Endodermal cell (in vitro differentiated cells): ENCODE measurements around the gene SUPT4H1. TPM values are rescaled to one million over a fixed set of nuclear protein-coding genes. Genes with fewer than 3 reads are reported as not detected.
A peak's percentile ranks its signal among the peaks of the same experiment; 100 is the strongest.

Experiments used
- DNase-seq: peaks from one replicate; pipeline ENCODE4 v3.0.0-alpha.2; 2017
- H3K27ac ChIP-seq: 2 replicates; pipeline ENCODE4 v1.5.1; 2013; ENCODE audit warnings: mild to moderate bottlenecking, low read depth, low read length, moderate library complexity
- H3K27me3 ChIP-seq: 2 replicates; pipeline ENCODE4 v1.6.1; 2013; ENCODE audit warnings: mild to moderate bottlenecking, low read length, moderate library complexity; ENCODE audit not compliant: insufficient read depth, control insufficient read depth, poor library complexity, severe bottlenecking
- H3K36me3 ChIP-seq: 2 replicates; pipeline ENCODE4 v1.7.0; 2013; ENCODE audit warnings: mild to moderate bottlenecking, low read length, moderate library complexity; ENCODE audit not compliant: control insufficient read depth, insufficient read depth
- H3K4me1 ChIP-seq: one replicate; pipeline ENCODE4 v1.7.0; 2013; ENCODE audit warnings: low read length; ENCODE audit not compliant: control insufficient read depth, insufficient read depth
- H3K4me3 ChIP-seq: 2 replicates; pipeline ENCODE4 v1.5.1; 2013; ENCODE audit warnings: mild to moderate bottlenecking, low read length, moderate library complexity
- H3K9ac ChIP-seq: 2 replicates; pipeline ENCODE4 v1.6.1; 2013; ENCODE audit warnings: mild to moderate bottlenecking, low read length, moderate library complexity; ENCODE audit not compliant: poor library complexity, severe bottlenecking; ENCODE audit errors: extremely low read depth
- H3K9me3 ChIP-seq: 2 replicates; pipeline ENCODE4 v1.6.1; 2013; ENCODE audit warnings: mild to moderate bottlenecking, low read length, moderate library complexity; ENCODE audit not compliant: control insufficient read depth
- H3K27ac Mint-ChIP-seq: 2 replicates; pipeline ENCODE4 v1.8.0; 2020; ENCODE audit warnings: mixed read lengths
- H3K27me3 Mint-ChIP-seq: 2 replicates; pipeline ENCODE4 v1.8.0; 2021; ENCODE audit warnings: mild to moderate bottlenecking, mixed read lengths; ENCODE audit not compliant: insufficient read depth
- H3K36me3 Mint-ChIP-seq: 2 replicates; pipeline ENCODE4 v1.8.0; 2020; ENCODE audit warnings: low read depth, mixed read lengths
- H3K4me1 Mint-ChIP-seq: 2 replicates; pipeline ENCODE4 v1.8.0; 2020; ENCODE audit warnings: mixed read lengths
- H3K4me3 Mint-ChIP-seq: 2 replicates; pipeline ENCODE4 v1.8.0; 2020; ENCODE audit warnings: mild to moderate bottlenecking, moderate library complexity, mixed read lengths
- H3K9me3 Mint-ChIP-seq: 2 replicates; pipeline ENCODE4 v1.8.0; 2020; ENCODE audit warnings: mild to moderate bottlenecking, mixed read lengths
- WGBS, 2 experiments: methylation state at CpG; one replicate each; pipeline versions ENCODE4 v1.1.5 to v1.1.7; 2013; ENCODE audit warnings: missing lambda C conversion rate in 2 of 2, mixed read lengths in 1 of 2; ENCODE audit not compliant: insufficient coverage in 1 of 2, insufficient read length in 1 of 2; 5-methylcytosine and 5-hydroxymethylcytosine counted together
- total RNA-seq, 2 donors: library from RNA; stranded (reverse); fragmentation: NEBNext Ultra II Directional in 1 of 2; extraction: Animal tissue kit (Norgen Biotek cat#: 25700) in 1 of 2; gene quantifications; 2 replicates in 1 of 2; 3 replicates in 1 of 2; pipeline ENCODE4 v1.2.1, GENCODE V29; 2021
- TF ChIP-seq, protein P1 (sequence below): fragments of 200-600 bp; sonication (generic); conservative IDR thresholded peaks from 2 replicates; pipeline ENCODE4 v1.5.0; 2021; ENCODE audit warnings: antibody characterized with exemption, mild to moderate bottlenecking

The SUPT4H1 gene
- total RNA-seq, 2 donors from 2014 or later = 97.2 to 98.8 TPM

DNA sequence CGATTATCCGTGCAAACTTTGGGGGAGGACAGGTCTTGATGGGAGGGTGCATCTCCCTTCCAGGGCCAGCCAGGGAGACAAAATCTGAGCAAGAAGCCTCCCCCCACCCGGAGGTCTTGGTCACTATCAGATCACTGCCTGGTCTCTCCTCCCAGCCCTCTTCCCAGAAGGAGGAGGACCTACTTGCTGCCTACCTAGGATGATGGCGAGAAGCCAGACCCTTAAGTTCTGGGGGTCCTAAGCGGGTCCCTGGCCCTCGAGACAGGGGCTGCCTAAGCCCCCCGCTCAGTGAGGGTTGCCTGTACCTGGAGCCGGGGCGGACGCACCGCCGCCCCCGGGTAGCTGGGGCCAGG is 28.0 kb downstream of the SUPT4H1 start:
- TF ChIP-seq, protein P1, sequence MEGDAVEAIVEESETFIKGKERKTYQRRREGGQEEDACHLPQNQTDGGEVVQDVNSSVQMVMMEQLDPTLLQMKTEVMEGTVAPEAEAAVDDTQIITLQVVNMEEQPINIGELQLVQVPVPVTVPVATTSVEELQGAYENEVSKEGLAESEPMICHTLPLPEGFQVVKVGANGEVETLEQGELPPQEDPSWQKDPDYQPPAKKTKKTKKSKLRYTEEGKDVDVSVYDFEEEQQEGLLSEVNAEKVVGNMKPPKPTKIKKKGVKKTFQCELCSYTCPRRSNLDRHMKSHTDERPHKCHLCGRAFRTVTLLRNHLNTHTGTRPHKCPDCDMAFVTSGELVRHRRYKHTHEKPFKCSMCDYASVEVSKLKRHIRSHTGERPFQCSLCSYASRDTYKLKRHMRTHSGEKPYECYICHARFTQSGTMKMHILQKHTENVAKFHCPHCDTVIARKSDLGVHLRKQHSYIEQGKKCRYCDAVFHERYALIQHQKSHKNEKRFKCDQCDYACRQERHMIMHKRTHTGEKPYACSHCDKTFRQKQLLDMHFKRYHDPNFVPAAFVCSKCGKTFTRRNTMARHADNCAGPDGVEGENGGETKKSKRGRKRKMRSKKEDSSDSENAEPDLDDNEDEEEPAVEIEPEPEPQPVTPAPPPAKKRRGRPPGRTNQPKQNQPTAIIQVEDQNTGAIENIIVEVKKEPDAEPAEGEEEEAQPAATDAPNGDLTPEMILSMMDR = no peak
- no peaks in the 10 kb centered on the region for H3K9me3 Mint-ChIP-seq

DNA sequence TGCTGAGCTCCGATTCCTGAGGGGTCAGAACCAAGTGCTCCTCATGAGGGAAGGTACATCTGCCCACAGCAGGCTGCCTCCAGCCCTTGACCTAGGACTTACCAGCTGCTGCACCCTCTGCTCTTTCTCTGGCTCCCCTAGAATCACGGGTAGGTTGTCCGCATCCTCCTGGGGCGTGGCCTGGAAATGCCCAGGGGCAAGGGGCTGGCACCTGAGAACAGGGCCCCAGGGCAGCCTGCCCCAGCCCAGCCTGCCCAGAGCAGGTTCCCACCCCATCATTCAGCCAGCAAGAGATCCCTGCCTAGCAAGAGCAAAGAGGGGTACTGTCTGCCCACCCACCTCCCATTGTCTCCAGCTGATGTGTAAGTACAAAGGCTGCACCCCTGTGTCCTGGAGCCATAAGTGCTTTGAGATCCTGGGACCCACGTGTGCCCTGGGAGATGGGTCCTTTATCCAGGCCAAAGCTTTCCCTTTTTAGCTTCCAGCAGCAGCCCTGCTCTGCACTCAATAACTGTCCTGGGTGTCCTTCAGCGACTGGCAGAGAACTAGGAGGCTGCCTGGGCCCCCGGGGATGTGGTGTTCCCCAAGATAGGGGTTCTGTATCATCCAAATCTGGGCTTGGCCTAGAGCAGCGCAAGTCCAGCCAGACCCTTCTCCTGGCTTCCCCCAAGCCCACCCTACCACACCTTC is 28.5 kb downstream of the SUPT4H1 start:
- H3K27me3 Mint-ChIP-seq = peaks cover 58% of the 10 kb centered on the region
- H3K27ac ChIP-seq = no peak overlapping the region
- no peak for DNase-seq
- peak overlapping the region; percentile 61 for H3K4me3 Mint-ChIP-seq
- TF ChIP-seq, protein P1 = no peak
- H3K9me3 Mint-ChIP-seq = no peaks in the 10 kb centered on the region
- H3K36me3 Mint-ChIP-seq = peaks cover 6% of the 10 kb centered on the region
- 89 to 97% methylated on average over 6 to 8 of the region's 8 CpGs for WGBS, 2 experiments
- peaks cover 8% of the 10 kb centered on the region for H3K27me3 ChIP-seq
- peaks cover 12% of the 10 kb centered on the region for H3K4me1 Mint-ChIP-seq
- H3K4me3 ChIP-seq = peak overlapping the region; percentile 76
- H3K36me3 ChIP-seq = no peaks in the 10 kb centered on the region
- no peak overlapping the region for H3K27ac Mint-ChIP-seq
- no peaks in the 10 kb centered on the region for H3K4me1 ChIP-seq
- H3K9ac ChIP-seq = peak overlapping the region; percentile 33
- no peaks in the 10 kb centered on the region for H3K9me3 ChIP-seq

More for the DNA sequence above, 28.0 kb downstream of the SUPT4H1 start:
- H3K9ac ChIP-seq = peak overlapping the region; percentile 33
- no peak overlapping the region for H3K27ac ChIP-seq
- WGBS, 2 experiments = 24 to 35% methylated on average over 4 to 13 of the region's 13 CpGs
- H3K9me3 ChIP-seq = no peaks in the 10 kb centered on the region
- peaks cover 14% of the 10 kb centered on the region for H3K4me1 Mint-ChIP-seq
- H3K27me3 ChIP-seq = peaks cover 8% of the 10 kb centered on the region
- H3K27me3 Mint-ChIP-seq = peaks cover 60% of the 10 kb centered on the region
- DNase-seq = no peak
- H3K36me3 Mint-ChIP-seq = peaks cover 6% of the 10 kb centered on the region
- peak overlapping the region; percentile 76 for H3K4me3 ChIP-seq
- no peak overlapping the region for H3K27ac Mint-ChIP-seq
- no peaks in the 10 kb centered on the region for H3K4me1 ChIP-seq
- H3K4me3 Mint-ChIP-seq = peak overlapping the region; percentile 61
- no peaks in the 10 kb centered on the region for H3K36me3 ChIP-seq

DNA sequence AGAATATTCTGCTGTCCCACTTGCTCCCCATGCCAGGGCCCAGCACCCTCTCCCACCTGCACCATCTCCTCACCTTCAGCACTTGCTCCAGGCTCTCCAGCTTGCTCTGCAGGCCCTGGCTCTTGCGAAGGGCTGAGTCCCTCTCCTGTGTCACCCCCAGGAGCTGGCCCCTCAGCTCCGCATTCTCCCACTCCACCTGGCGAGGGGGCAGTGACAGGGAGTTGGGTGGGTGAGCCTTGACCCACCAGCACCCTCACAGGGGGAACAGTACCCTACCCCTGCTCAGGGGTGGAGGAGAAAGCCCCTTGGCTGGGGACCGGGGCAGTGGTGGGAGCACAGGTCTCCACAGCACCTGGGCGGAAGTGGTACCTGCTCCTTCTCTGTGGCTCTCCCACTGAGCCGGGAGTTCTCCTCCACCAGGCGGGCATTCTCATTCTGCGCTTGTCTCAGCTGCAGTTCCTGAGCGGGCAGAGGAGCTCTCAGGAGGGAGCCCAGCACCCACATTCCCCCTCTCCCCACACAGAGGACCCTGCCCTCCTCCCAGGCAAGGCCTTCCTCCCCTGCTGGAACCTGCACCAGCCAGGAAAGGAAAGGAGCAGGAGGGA is 29.3 kb downstream of the SUPT4H1 start:
- Mint-ChIP-seq H3K9me3 (no peaks in the 10 kb centered on the region), H3K27ac (no peak overlapping the region), H3K4me1 (peaks cover 12% of the 10 kb centered on the region), H3K36me3 (peaks cover 6% of the 10 kb centered on the region), H3K4me3 (no peak overlapping the region), H3K27me3 (peaks cover 52% of the 10 kb centered on the region)
- Histone ChIP-seq H3K4me3 (no peak overlapping the region), H3K9ac (no peak overlapping the region), H3K27ac (no peak overlapping the region), H3K36me3 (no peaks in the 10 kb centered on the region), H3K9me3 (no peaks in the 10 kb centered on the region), H3K4me1 (no peaks in the 10 kb centered on the region), H3K27me3 (peaks cover 8% of the 10 kb centered on the region)
- WGBS, 2 experiments = 94 to 100% methylated on average over 1 to 9 of the region's 9 CpGs
- no peak for DNase-seq
- TF ChIP-seq, protein P1 = no peak
